ENCODE data around the gene LRRC47.

Gene LRRC47

DNA sequence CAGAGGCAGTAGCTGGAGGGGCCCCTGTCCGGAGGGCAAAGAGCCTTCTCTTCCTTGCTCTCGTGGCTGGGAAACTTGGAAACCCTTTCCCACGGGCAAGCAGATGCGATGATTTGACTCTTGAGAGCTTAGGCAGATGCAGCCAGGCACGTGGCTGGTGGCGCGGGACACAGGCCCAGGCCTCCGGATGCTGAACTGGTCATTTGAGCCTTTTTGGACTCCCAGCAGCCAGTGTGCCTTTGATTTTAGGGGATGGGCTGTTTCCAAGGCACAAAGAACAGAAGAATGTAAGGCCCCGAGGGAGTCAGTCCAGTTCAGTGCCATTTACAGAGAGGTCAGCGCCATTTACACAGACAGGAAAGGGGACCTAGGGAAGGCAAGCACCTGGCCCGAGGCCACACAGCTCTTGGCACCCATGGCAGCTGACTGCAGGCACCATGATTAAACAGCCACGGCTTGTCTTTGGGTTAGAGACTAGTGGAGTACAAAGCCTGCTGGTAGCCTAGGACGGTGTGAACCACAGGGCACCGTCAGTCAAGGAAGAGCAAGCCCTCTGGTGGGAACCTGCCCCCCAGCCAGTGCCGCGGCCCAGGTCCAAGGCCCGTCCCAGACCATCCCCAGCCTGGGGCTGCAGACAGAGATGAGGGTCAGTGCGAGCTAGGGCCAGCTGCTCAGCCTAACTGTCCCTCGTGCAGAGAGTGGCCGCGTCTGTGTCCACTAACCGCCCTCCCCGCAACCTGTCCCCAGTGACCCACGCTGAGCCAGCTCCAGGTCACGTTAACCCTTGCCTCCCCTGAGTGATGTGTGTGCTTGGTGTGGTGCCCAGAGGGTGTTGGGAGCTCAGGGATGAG, 64.5 kb downstream of the LRRC47 start:
- no peak for DNase-seq

DNA sequence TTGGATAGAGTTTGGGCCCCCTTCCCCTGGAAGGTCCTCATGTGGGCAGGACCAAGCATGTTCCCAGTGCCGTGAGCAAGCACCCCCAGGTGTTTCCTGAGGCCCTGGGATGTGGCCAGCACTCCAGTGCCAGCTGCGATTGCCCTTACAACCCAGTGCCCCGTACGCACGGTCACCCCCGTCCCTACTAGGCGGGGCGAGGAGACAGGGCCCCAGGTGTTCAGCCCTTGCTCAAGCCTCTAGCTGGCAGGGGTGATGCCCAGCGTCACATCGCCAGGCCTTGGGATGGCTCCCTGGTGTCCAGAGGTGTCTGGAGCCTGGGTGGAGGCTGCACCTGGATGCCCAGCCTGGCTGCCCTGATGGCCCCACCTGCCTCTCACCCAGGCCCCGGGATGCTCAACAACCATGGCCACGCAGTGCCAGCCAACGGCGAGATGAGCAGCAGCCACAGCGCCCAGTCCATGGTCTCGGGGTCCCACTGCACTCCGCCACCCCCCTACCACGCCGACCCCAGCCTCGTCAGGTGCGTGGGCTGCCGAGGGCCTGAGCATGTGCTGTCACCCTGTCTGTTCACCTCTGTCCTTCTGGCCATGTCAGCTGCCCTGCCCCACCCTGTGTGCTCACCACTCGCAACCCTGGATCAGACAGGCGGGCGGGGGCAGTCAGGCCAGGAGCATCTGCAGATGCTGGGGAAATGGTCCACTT, 65.6 kb downstream of the LRRC47 start:
- no peak for DNase-seq

DNA sequence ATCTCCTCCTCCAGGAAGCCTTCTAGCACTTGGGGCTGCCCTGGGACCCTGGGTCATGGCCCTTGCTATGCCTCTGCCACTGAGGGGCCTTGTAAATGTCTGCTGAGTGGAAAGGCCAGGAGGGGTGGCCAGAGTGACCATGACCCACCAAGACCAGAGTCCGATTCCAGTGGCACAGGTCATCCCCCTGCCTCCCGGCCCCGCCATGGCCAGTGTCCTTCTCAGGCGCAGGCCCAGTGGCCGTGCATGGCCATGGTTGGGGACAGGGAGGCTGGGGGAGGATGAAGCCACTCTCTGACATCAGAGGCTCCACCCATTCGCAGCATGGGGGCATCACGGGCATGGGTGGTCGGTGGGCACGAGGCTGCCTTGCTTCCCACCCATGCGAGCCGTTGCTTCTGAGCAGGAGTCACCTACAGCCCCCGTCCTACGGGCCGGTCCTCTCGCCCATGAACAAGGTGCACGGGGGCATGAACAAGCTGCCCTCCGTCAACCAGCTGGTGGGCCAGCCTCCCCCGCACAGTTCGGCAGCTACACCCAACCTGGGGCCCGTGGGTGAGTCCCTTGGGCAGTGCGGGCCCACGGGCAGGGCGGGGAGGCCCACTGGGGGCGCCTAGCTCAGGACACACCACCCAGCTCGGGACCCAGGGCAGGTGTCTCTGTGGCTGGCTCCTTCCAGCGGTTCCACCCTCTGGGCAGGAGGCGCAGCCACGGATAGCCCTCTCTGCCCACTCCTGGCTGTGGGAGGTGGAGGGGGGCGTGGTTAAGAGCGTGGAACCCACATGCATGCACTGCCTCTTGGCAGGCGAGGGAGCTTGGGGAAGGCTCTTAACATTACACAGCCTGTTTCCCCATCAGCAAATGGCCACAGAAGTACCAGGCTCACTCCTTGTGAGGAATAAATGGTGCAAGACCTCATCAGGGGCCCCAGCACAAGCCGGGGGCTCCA, 66.4 kb downstream of the LRRC47 start:
- DNase-seq: no peak

All from NCI-H510A treated with DMSO at 0.1 percent for 48 hours (cell line).